OCI-LY7 (cell line): ENCODE data around the gene PRKRA. TPM values are rescaled to one million over a fixed set of nuclear protein-coding genes. Genes with fewer than 3 reads are reported as not detected.

Experiments used
- BruUV-seq: library from RNA; stranded (reverse); fragments of 400-500 nt; replicated peaks from 2 replicates; lab custom pipeline; 2021; lab: Mats Ljungman, UMichigan
- CTCF ChIA-PET: fragments of 300-600 bp; sonication (Branson Sonifier 250); formaldehyde crosslinking; loops from one replicate; lab custom pipeline; 2022; ENCODE audit warnings: antibody characterized with exemption; ENCODE audit not compliant: unreplicated experiment; lab: Charles Lee
- POLR2A ChIA-PET: fragments of 300-600 bp; sonication (Branson Sonifier 250); formaldehyde crosslinking; loops from one replicate; lab custom pipeline; 2022; ENCODE audit warnings: antibody characterized with exemption; lab: Charles Lee
- DNase-seq: peaks from one replicate; pipeline ENCODE4 v3.0.0-alpha.2; 2015; ENCODE audit warnings: low spot score
- H2AFZ ChIP-seq: fragments of 200-600 bp; sonication (generic), shearing (Covaris generic); 2 replicates; pipeline ENCODE4 v1.6.1; 2014; ENCODE audit warnings: mild to moderate bottlenecking, antibody characterized with exemption, low read length, moderate library complexity
- H3K27ac ChIP-seq: fragments of 200-600 bp; sonication (generic); 2 replicates; pipeline ENCODE4 v1.5.1; 2014; ENCODE audit warnings: mixed run types, low read depth, mild to moderate bottlenecking, moderate library complexity, low read length, inconsistent platforms; ENCODE audit not compliant: poor library complexity, severe bottlenecking
- H3K36me3 ChIP-seq: fragments of 200-600 bp; sonication (generic); 2 replicates; pipeline ENCODE4 v1.6.1; 2014; ENCODE audit warnings: mild to moderate bottlenecking, antibody characterized with exemption, low read length, moderate library complexity, mixed read lengths; ENCODE audit not compliant: insufficient read depth
- H3K4me1 ChIP-seq: fragments of 200-600 bp; sonication (generic); 2 replicates; pipeline ENCODE4 v1.5.1; 2014; ENCODE audit warnings: mild to moderate bottlenecking, low read length; ENCODE audit not compliant: insufficient read depth, poor library complexity, severe bottlenecking
- H3K4me2 ChIP-seq: fragments of 200-600 bp; sonication (generic); 2 replicates; pipeline ENCODE4 v1.6.1; 2014; ENCODE audit warnings: mild to moderate bottlenecking, low read length
- H3K4me3 ChIP-seq: fragments of 200-600 bp; sonication (generic); 2 replicates; pipeline ENCODE4 v1.5.1; 2014; ENCODE audit warnings: mild to moderate bottlenecking, low read depth, low read length; ENCODE audit not compliant: poor library complexity, severe bottlenecking
- H3K79me2 ChIP-seq: fragments of 200-600 bp; sonication (generic); 2 replicates; pipeline ENCODE4 v1.6.1; 2016; ENCODE audit warnings: low read depth, mild to moderate bottlenecking, low read length, moderate library complexity, mixed read lengths; ENCODE audit not compliant: insufficient read depth
- H3K9me2 ChIP-seq: fragments of 200-600 bp; sonication (generic); 2 replicates; pipeline ENCODE4 v1.6.1; 2016; ENCODE audit warnings: mild to moderate bottlenecking, low read length, mixed read lengths; ENCODE audit not compliant: insufficient read depth
- H3K9me3 ChIP-seq: fragments of 200-600 bp; sonication (generic); 2 replicates; pipeline ENCODE4 v1.6.1; 2014; ENCODE audit warnings: mild to moderate bottlenecking, mixed run types, low read length, mixed read lengths
- H4K20me1 ChIP-seq: fragments of 200-600 bp; sonication (generic); 2 replicates; pipeline ENCODE4 v1.6.1; 2014; ENCODE audit warnings: mild to moderate bottlenecking, antibody characterized with exemption, low read length, moderate library complexity, mixed read lengths; ENCODE audit not compliant: insufficient read depth
- EZH2phosphoT487 ChIP-seq: fragments of 200-600 bp; sonication (generic); IDR thresholded peaks from 2 replicates; pipeline ENCODE4 v1.6.1; 2018; ENCODE audit warnings: low read depth, borderline replicate concordance, mild to moderate bottlenecking, mixed run types, antibody characterized with exemption, low read length, moderate library complexity, mixed read lengths
- intact Hi-C: fragments of 100-400 bp; cut with micrococcal nuclease; formaldehyde crosslinking; loops from one replicate; pipeline ENCODE4 v1.10.0; 2022; ENCODE audit not compliant: unreplicated experiment
- total RNA-seq, 2 experiments: library from RNA; depleted of rRNA in 1 of 2; stranded (reverse); fragments of >200 nt in 1 of 2; shearing (Covaris generic) in 1 of 2; gene quantifications; 2 replicates each; pipeline ENCODE4 v1.2.3, GENCODE V29; 2014 to 2022
- TF ChIP-seq, protein P1 (sequence below): fragments of 200-600 bp; sonication (generic); conservative IDR thresholded peaks from 2 replicates; pipeline ENCODE4 v1.5.1; 2014; ENCODE audit warnings: mild to moderate bottlenecking, antibody characterized with exemption, low read length, moderate library complexity, mixed read lengths

Gene PRKRA
- total RNA-seq, 2 experiments from 2014 or later = 76.4 to 79.5 TPM

DNA sequence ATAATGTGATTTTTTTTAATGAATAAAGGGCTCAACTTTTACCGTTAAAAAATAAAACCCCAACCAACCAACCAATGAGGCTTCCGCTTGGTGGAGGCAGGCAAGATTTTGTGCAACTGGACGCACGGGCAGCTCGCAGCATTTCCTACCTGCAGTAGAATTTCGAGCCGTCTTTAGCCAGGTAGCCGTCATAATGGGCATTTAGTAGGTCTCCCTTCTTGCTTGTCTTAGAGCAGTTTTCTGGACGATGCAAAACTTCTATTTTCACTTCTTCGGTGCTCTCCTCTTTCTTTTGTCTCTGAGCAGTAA lies 27.1 kb upstream of the PRKRA start:
- Histone ChIP-seq H3K4me2 (peak overlapping the region; percentile 97), H2AFZ (peak overlapping the region; percentile 100), H3K79me2 (peaks cover 40% of the 10 kb centered on the region), H3K9me2 (no peaks in the 10 kb centered on the region), H3K27ac (peak overlapping the region; percentile 86), H3K4me3 (peak overlapping the region; percentile 78), H4K20me1 (peaks cover 13% of the 10 kb centered on the region; the same call in 1 of the 2 replicates), H3K36me3 (no peaks in the 10 kb centered on the region), H3K4me1 (peaks cover 38% of the 10 kb centered on the region), H3K9me3 (no peaks in the 10 kb centered on the region)
- ChIA-PET POLR2A (no interaction called here), CTCF (no interaction called here)
- DNase-seq = peak; percentile 42
- TSS peak; percentile 85 for BruUV-seq
- TF ChIP-seq, protein P1, sequence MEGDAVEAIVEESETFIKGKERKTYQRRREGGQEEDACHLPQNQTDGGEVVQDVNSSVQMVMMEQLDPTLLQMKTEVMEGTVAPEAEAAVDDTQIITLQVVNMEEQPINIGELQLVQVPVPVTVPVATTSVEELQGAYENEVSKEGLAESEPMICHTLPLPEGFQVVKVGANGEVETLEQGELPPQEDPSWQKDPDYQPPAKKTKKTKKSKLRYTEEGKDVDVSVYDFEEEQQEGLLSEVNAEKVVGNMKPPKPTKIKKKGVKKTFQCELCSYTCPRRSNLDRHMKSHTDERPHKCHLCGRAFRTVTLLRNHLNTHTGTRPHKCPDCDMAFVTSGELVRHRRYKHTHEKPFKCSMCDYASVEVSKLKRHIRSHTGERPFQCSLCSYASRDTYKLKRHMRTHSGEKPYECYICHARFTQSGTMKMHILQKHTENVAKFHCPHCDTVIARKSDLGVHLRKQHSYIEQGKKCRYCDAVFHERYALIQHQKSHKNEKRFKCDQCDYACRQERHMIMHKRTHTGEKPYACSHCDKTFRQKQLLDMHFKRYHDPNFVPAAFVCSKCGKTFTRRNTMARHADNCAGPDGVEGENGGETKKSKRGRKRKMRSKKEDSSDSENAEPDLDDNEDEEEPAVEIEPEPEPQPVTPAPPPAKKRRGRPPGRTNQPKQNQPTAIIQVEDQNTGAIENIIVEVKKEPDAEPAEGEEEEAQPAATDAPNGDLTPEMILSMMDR = no peak
- no peak for TF ChIP-seq EZH2phosphoT487
- intact Hi-C loops = loop anchor here (1.0 kb wide), 1 partner anchor 27 kb away; the partner anchor contains the start of genes PJVK and PRKRA

DNA sequence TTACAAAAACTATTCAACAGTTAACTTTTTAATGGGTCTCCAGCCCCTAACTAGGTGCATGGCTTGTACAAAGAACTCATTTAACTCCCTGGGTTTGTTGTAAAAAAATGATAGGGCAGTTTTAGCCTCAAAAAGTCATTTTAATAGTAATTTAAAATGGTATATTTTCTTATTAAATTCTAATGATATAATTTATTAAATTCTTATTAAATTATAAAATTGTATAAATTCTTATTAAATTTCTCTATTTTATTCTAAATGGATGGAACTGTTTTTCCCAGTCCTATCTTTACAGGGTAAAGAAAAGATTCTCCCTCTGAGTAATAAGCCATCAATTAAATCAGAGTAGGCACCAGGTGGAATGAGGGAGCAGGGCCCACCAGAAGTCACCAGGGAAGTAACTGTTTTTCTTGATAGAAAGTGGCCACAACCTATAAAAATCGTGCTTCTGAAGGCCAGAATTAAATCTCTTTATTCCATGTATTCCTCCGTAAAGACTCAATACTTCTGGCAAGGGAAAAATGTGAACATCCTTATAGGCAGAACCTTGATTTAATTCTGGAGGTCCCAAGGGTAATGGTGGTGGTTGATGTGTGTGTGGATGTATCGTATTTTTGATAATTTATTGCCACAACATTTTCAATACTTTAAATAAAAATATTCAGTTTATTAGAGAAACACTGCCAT lies 26.6 kb upstream of the PRKRA start:
- intact Hi-C loops = loop anchor here (1.0 kb wide), 1 partner anchor 26 kb away; the partner anchor contains the start of genes PJVK and PRKRA
- H3K4me2 ChIP-seq = peak overlapping the region; percentile 97
- no peaks in the 10 kb centered on the region for H3K36me3 ChIP-seq
- no peaks in the 10 kb centered on the region for H3K9me3 ChIP-seq
- CTCF ChIA-PET = no interaction called here
- BruUV-seq = no TSS peak
- POLR2A ChIA-PET = no interaction called here
- peaks cover 35% of the 10 kb centered on the region for H3K4me1 ChIP-seq
- no peaks in the 10 kb centered on the region for H3K9me2 ChIP-seq
- peaks cover 13% of the 10 kb centered on the region; the same call in 1 of the 2 replicates for H4K20me1 ChIP-seq
- peak; percentile 11 for DNase-seq
- TF ChIP-seq EZH2phosphoT487 = no peak
- TF ChIP-seq, protein P1 = no peak
- peak overlapping the region; percentile 100 for H2AFZ ChIP-seq
- H3K4me3 ChIP-seq = peak overlapping the region; percentile 78
- peak overlapping the region; percentile 86 for H3K27ac ChIP-seq
- H3K79me2 ChIP-seq = peaks cover 35% of the 10 kb centered on the region

DNA sequence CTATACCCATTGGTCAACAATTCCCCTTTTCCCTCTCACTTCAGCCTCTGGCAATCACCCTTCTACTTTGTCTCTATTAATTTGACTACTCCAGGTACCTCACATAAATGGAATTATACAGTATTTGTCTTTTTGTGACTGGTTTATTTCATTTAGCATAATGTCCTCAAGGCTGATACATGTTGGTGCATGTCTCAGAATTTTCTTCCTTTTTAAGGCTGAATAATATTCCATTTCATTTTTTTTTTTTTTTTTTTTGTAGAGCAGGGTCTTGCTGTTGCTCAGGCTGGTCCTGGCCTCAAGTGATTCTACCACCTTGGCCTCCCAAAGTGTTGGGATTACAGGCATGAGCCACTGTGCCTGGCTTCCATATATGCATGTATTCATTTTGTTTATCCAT lies 25.5 kb upstream of the PRKRA start:
- Histone ChIP-seq H2AFZ (no peak overlapping the region), H3K36me3 (no peaks in the 10 kb centered on the region), H3K9me3 (no peaks in the 10 kb centered on the region), H3K9me2 (no peaks in the 10 kb centered on the region), H3K4me2 (peak overlapping the region; percentile 23; the same call in 1 of the 2 replicates), H3K4me1 (peaks cover 24% of the 10 kb centered on the region), H4K20me1 (peaks cover 3% of the 10 kb centered on the region; the same call in 1 of the 2 replicates), H3K4me3 (no peak overlapping the region), H3K79me2 (peaks cover 24% of the 10 kb centered on the region), H3K27ac (no peak overlapping the region)
- DNase-seq = no peak
- ChIA-PET CTCF (no interaction called here), POLR2A (no interaction called here)
- no TSS peak for BruUV-seq
- TF ChIP-seq, protein P1 = no peak
- no peak for TF ChIP-seq EZH2phosphoT487
- intact Hi-C loops = no loop called here
